ENCODE measurements around the gene GJC3.

- no peak for TF ChIP-seq ISL1 (CRISPR knock-in tag; IDR thresholded peaks at IDR 0.05)
- TF ChIP-seq PATZ1 (CRISPR knock-in tag; IDR thresholded peaks at IDR 0.05; ENCODE audit: borderline replicate concordance) = no peak
- no peak for TF ChIP-seq ARNTL (CRISPR knock-in tag; IDR thresholded peaks at IDR 0.05; ENCODE audit: borderline replicate concordance, low read depth)
- no peak for TF ChIP-seq ZC3H10 (CRISPR knock-in tag; IDR thresholded peaks at IDR 0.05)
- no peak for TF ChIP-seq ZFP30 (CRISPR knock-in tag; IDR thresholded peaks at IDR 0.05)
- TF ChIP-seq, protein P1, sequence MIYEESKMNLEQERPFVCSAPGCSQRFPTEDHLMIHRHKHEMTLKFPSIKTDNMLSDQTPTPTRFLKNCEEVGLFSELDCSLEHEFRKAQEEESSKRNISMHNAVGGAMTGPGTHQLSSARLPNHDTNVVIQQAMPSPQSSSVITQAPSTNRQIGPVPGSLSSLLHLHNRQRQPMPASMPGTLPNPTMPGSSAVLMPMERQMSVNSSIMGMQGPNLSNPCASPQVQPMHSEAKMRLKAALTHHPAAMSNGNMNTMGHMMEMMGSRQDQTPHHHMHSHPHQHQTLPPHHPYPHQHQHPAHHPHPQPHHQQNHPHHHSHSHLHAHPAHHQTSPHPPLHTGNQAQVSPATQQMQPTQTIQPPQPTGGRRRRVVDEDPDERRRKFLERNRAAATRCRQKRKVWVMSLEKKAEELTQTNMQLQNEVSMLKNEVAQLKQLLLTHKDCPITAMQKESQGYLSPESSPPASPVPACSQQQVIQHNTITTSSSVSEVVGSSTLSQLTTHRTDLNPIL (CRISPR knock-in tag; IDR thresholded peaks at IDR 0.05; ENCODE audit: low read depth) = no peak
- TF ChIP-seq ZFP3 (CRISPR knock-in tag; IDR thresholded peaks at IDR 0.05) = no peak
- no peak for TF ChIP-seq RARB (CRISPR knock-in tag; IDR thresholded peaks at IDR 0.05)
These were observed 39.9 kb upstream of the GJC3 start for GRCh38 chr7:99969298-99969697.

Measured in SK-N-SH treated with all-trans-retinoic acid at 6 μM for 48 hours (cell line).